IPS-11a (cell line): ENCODE data around the gene SALL4.
A peak's percentile ranks its signal among the peaks of the same experiment; 100 is the strongest.
"Not testable (repeated sequence)": the region's sequence is repeated elsewhere in the genome, so short reads cannot be mapped to it uniquely, and the experiment has no call there.

Experiments
- H3K4me3 ChIP-seq: one replicate; pipeline ENCODE4 v1.5.1; 2013; ENCODE audit warnings: low read depth, low read length, control low read depth

SALL4 gene

DNA sequence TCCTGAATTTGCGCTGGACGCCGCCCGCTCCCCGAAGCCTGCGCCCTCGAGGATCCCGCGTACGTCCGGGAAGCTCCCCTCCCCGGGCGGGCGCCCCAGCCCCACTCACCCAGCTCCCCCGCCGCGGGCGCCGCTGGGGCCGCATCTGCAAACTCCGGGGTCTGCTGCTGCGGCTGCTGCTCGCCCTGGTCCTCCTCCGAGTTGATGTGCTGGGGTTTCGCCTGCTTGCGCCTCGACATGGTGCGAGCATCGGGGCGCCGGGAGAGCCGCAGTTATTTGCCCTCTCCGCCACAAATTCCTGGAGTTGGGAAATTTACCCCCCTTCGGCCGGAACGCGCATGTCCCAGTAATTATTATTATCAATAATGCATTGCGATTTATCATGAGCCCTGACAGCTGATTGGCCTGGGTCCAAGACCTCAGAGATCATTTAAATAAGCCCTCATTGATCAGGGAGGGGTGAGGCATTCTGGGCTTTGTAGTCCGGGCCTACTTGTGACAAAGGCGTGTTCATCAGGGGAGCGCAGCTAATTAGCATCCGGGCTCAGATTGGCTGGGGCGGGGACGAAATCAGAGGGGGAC is at the start of gene SALL4:
TSS of gene SALL4 (minus strand) at position 352 of the 582 bp plus-strand sequence. CDS start at position 239, 113 bp downstream.
- peak within 1 kb of the TSS; percentile 95 for H3K4me3 ChIP-seq

DNA sequence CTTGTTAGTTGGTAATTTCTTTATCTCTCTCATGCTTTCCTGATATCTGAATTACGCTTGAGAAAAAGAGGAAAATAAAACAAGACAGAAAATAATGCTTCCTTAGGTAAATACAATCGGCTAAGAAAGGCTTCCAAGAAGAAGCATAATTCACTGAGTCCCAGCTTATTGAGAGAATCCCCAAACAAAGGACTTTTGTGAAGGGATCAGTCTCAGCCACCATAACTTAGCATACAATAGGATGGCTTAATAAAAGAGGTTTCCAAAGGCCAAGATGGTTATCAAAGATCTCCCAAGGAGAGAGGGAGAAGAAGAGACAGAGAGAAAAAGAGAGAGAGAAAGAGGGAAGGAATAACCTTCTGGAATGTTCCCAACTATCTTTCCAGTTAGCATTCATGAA is 46.0 kb upstream of the SALL4 start:
- no peak overlapping the region for H3K4me3 ChIP-seq

DNA sequence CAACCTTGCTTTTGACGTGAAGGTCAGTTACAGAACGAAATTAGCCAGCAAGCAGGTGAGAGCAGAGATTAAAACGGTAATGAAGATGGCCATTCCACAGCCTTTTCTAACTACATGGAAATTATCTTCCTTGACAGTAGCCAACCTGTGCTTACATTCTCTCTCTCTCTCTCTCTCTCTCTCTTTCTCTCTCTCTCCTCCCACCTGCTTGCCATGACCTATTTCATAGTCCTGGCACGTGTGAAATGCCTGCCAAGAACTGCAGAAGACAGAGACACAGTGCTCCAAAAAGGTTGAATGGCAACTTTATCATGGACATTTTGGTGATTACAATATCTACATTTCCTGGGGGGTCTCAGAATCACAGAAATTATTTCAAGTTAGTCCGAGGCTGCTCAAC is 38.5 kb upstream of the SALL4 start:
- no peak overlapping the region for H3K4me3 ChIP-seq

DNA sequence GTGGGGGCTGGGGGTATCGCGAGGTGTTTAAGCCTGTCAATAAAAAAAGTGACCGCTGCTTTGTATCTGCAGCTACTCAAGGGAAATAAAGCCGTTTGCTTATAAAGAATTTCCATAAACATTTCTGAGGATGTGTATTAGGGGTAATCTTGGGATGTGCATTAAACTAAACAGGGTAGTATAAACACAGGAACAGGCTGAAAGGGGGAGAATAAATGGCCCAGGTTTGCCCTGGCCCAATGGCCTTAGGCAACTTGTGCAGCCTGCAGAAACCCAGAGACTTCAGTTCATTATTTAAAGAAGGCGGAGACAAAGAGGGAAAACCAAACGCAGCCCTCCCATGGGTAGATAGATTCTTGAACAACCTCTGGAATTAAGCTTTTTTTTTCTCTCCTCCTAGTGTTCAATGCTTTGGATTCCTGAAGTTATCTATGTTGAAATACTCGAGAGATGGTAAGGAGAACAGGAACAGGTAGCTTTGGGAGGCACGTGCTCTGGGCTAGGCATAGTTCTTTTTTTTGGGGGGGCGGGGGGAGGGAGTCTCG is 35.6 kb upstream of the SALL4 start:
- no peak overlapping the region for H3K4me3 ChIP-seq

DNA sequence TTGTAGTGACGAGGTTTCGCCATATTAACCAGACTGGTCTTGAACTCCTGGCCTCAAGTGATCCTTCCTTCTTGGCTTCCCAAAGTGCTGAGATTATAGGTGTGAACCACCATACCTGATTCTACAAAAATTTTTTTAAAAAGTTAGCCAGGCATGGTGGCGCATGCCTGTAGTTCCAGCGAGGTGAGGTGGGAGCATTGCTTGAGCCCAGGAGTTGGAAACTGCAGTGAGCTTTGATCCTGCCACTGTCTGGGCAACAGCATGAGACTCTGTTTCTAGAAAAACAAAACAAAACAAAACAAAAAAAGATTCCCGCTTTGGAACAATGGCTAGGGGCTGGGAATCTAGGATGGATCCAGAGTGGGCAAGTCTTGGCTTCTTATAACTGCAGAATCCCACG is 35.1 kb upstream of the SALL4 start:
- no peak overlapping the region for H3K4me3 ChIP-seq

DNA sequence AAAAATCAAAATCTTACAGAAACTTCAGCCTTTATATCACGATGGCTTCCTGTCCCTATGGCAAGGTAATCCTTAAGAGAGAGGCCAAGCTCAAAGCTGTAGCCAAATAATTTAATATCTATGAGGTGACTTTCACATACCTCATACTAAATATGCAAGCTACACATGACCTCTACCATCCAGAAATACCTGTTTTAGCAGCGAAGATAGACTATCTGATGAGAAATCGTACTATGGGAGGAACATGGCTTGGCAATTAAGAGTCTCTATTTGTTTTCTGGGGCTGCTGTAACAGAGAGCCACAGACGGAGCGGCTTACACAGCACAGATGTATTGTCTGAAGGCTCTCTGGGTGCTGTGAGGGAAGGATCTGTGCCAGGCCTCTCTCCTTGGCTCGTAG is 31.0 kb upstream of the SALL4 start:
- no peak overlapping the region for H3K4me3 ChIP-seq

DNA sequence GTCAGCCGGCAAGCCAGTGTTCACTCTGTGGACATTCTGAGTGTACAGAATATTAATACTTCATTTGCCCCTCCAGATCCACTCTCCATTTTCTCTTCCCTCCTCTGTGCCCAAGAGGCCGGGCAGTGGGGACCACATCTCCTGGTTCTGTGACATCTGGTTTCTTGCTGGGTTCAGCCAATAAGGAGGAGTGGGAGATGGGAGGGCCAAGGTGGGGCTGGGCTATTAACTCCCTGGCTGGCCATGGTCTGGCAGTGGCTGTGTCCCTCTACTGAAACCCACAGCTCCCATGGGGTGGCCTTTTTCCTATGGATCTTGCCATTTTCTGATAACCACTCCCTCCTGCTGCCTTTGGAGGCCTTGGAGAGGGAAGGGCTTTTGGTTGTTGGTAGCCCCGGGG is 30.0 kb upstream of the SALL4 start:
- H3K4me3 ChIP-seq: no peak overlapping the region

DNA sequence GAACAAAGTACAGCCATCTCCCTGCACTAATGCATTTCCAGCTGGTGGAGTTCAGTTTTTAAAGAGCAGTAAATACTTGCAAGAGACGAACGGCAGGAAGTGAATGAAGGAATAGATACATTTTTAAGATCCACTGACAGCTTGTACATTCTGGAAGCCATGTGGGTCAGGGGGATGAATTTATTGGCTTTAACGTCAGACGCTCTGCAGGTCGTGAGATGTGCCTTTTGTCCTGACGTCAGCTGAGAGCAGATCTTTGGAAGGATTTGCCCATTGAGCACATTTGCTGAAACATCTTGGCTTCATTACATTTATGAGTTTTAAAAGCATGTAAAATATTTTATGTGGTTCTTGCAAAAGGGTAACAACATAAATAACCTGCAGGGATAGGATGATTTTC is 29.5 kb upstream of the SALL4 start:
- no peak overlapping the region for H3K4me3 ChIP-seq

DNA sequence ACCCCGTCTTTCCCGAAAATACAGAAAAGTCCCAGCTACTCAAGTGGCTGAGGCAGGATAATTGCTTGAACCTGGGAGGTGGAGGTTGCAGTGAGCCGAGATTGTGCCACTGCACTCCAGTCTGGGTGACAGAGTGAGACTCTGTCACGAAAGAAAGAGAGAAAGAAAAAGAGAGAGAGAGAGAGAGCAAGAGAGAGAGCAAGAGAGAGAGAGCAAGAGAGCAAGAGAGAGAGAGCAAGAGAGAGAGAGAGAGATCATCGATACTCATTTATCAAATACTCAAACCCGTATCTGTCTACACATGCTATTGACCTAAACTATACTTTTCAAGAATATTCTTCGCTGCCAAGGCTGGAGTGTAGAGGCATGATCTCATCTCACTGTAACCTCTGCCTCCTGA is 28.2 kb upstream of the SALL4 start:
- H3K4me3 ChIP-seq: no peak overlapping the region

DNA sequence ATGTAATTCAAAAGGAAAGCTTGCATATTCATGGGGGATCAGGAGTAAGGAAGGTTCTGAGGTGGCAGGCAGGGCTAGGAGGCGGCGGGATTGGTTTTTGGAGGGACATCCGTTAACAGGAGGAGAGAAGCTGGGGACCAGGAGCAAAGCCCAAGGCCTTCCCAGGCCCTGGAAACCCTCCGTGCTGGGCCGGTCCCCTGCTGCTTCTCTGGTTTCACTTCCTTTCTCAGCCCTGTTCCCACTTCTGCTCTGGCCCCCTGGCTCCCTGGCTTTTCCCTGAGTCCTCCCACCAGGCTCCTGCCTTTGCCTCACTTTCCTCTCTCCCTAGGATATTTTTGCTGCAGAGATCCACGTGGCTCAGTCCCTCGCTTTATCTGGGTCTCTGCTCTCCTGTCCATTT is 26.4 kb upstream of the SALL4 start:
- H3K4me3 ChIP-seq: no peak overlapping the region

DNA sequence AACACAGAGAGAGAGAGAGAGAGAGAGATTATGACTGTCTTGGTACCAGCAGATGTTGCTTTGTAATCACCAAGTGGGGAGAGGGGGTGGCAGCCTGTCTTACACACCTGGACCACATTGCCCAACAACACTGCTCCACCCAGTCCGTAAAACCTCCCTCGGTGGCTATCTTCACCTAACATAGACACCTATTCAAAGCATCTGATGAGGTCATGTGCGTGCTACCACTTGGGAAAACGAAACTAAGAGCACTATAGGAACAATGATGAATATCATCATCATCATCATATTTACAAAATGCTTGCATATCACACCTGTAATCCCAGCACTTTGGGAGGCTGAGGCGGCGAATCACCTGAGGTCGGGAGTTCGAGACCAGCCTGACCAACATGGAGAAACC is 24.1 kb upstream of the SALL4 start:
- H3K4me3 ChIP-seq: no peak overlapping the region

DNA sequence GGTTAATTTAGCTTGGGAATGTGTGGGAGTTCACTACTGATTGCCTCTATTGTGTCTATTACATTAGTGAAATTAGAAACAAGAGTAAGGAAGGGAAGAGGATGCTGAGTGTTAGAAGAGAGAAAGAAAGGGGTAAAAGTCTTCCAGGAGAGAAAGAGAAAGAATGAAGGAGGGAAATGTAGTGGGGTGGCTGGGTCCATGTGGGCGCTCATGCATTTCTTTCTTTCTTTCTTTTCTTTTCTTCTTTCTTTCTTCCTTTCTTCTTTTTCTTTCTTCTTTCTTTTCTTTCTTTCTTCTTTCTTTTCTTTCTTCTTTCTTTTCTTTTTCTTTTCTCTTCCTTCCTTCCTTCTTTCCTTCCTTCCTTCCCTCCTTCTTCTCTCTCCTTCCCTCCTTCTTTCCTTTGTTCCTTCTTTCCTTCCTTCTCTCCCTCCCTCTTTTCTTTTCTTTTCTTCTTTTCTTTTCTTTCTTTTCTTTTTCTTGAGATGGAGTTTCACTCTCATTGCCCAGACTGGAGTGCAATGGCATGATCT is 16.2 kb upstream of the SALL4 start:
- H3K4me3 ChIP-seq: no peak overlapping the region

DNA sequence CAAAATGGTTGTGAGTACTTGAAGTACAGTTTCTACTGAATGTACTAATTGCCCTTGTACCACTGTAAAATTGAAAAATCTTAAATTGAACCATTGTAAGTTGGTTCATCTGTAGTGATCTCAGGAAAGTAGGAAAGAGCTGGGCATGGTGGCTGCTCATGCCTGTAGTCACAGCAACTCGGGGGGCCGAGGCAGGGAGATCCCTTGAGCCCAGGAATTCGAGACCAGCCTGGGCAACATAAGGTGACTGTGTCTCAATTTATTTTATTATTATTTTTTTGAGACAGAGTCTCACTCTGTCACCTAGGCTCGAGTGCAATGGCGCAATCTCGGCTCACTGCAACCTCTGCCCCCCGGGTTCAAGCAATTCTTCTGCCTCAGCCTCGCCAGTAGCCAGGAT is 14.5 kb upstream of the SALL4 start:
- H3K4me3 ChIP-seq: not testable (repeated sequence)

DNA sequence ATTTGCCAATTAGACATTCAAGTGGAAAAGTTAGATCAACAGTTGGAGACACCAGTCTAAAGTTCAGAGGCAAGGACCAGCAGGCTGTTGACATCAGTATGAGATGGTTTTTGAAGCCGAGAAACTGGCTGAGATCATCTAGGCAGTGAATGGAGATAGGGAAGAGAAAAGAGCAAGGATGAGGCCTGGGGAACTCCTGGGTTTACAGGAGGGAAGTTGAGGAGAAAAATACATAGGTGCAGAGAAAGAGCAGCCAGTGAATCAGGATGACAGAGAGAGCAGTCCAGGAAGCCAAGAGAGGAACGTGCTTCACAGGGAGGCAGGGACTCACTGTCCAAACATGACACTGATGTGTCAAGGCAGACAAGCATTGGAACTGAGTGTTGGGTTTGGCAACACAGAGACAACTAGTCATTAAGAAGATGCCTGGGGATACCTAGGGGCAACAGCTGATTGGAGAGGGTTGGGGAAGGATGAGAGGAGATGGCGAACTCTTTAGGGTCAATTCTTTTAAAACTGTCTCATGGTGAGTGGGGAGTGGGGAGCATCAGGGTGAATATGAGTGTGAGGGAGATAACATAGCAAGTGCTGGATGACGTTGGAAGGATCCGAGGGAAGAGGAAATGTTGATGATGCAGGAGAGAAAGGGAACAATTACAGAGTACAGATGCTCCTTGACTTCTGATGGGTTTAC is 13.2 kb upstream of the SALL4 start:
- no peak overlapping the region for H3K4me3 ChIP-seq

DNA sequence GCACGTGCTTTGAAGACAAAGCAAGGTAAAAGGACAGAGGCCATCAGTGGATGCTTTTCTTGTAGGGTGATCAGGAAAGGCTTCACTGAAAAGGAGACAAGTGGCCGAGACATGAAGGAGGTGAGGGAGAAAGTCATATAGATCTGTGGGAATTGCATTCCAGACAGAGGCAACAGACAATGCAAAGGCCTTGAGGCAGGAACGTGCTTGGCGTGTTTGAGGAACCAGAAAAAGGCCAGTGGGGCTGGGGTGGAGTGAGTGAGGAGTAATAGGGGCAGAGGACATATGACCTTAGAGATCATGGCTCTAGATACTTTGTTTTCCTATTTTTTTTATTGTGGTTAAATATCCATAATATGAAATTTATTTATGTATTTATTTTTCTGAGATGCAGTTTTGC is 10.5 kb upstream of the SALL4 start:
- no peak overlapping the region for H3K4me3 ChIP-seq

DNA sequence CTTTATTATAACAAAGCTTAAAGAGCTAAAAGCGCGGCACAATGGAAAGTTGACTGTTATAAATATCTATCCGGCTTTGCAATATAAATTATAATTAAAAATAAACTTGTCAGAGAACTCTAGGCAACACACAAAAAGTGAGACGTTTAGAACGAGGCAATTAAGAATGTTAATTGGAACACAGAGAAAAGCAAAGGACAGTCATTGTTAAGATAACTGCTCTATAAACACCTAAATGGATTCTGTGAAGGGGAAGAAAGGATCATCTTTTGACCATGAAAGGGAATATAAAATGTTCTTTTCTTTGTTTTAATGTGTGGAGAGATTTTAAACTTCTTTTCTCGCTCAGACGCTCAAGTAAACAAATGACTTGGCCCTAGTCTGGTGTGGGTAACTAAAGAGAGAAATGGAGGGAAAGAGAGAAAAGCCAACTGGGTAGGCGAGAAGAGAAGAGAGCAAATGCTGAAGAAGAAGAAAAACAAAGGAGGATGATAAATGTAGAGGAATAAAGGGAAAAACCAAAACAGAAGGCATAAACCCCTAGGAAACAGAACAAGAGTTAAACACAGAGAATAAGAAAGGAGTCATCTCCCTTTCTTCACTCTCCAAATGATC is 9.3 kb upstream of the SALL4 start:
- H3K4me3 ChIP-seq: no peak overlapping the region

DNA sequence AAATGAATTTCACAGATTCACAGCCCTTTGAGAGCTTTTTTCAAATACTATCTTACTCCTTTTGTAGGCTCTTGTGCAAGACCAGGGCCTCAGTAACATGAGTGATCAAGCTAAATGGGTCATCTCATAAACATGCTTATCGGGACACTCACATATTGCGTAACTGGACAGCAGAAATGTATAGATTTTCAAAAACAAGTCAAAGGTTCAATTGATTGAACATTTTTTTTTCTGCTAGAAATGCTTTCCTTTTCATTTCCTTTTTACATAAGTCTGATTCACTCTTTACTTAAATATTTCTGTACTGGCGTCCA is 8.7 kb upstream of the SALL4 start:
- no peak overlapping the region for H3K4me3 ChIP-seq

DNA sequence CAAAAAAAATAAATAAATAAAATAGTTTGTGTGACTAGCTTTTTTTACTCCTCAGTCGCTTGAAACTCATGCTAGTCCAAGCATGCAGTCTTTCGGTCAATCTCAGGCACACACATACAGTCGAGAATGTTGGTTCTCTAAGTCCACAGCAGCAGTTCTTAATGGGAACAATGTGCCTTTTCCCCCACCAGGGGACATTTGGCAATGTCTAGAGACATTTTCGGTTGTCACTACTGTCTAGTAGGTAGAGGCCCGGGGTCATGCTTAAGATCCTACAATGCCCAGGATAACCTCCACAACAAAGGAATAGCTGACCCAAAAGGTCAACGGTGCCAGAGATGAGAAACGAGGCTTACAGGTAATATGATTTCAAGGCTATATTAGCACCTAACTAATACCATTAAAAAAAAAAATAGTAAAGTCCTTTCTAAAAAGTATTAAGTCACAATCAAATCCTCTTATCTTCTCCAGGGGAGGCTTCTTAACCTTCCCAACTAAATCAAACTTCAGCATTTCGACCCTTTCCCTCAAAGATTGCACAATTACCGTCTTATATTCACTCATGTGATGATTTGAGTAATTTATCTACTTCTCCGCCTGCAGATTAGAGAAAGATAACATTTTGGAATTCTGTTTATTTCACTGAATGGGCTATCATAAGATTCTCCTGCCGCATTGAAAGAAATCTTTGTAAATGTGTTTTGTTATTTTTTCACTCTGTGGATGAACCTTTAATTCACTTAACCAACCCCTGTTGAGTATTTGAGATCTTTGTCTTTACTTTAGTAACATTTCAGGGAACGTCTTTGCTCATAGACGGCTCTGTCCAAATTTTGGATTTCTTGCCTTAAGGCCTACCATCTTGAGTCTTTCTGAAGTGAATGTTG is 8.1 kb upstream of the SALL4 start:
- no peak overlapping the region for H3K4me3 ChIP-seq

DNA sequence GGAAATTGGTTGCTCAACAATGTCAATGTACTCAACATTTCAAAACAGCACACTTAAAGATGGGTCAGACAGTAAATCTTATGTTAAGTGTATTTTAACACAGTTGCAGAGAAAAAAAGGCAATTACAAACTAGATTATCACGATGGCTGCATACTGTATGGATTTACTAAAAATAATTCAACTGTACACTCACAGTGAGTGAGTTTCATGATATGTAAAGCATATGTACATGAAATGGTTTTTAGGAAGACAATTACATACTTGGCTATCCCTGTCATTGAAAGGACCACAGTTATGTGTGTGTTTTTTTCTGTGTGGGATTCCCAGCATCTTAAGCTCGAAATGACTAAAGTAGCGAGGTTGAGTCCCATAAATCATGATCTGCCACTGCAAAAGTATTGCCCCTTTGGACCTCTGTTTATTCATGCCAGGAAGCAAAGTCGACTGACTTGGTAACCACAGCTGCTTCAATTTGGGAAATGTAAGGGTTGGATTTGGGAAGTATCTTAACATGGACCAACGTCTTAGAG is 5.5 kb upstream of the SALL4 start:
- no peak overlapping the region for H3K4me3 ChIP-seq

DNA sequence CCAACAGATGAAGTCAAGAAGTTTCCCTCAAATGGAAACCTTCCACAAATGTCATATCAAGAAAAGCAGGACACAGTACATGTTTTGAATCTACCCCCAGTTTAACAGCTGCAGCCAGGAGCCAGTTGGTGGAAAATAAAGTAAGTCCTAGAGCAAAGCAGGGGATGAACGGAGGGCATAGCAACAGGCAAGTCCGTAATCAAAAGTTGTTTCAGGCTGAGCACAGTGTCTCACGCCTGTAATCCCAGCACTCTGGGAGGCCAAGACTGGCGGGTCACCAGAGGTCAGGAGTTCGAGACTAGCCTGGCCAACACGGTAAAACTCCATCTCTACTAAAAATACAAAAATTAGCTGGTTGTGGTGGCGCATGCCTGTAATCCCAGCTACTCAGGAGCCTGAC is 2.4 kb upstream of the SALL4 start:
- no peak overlapping the region for H3K4me3 ChIP-seq
